HepG2 (cell line): Measurements from ENCODE around the gene ERH. TPM values are rescaled to one million over a fixed set of nuclear protein-coding genes. Genes with fewer than 3 reads are reported as not detected.

Source experiments
- AGO2 ChIP-seq: fragments of 200-400 bp; formaldehyde crosslinking; optimal IDR thresholded peaks from 2 replicates; pipeline ENCODE3; 2017; ENCODE audit warnings: mild to moderate bottlenecking, low read depth, low read length, moderate library complexity
- FLYWCH1 ChIP-seq: sonication (generic); formaldehyde crosslinking; IDR thresholded peaks from 2 replicates; pipeline ENCODE4 v1.8.1; 2023; ENCODE audit warnings: mild to moderate bottlenecking, missing genetic modification reagents
- FOXA3 ChIP-seq: IDR thresholded peaks from 2 replicates; pipeline ENCODE4 v1.6.1; 2016; ENCODE audit warnings: missing genetic modification reagents, missing compliant biosample characterization
- FOXK1 ChIP-seq: sonication (generic); formaldehyde crosslinking; IDR thresholded peaks from 2 replicates; pipeline ENCODE4 v1.4.0; 2020; ENCODE audit warnings: low read depth, missing genetic modification reagents, borderline replicate concordance
- HIC2 ChIP-seq: sonication (generic); formaldehyde crosslinking; IDR thresholded peaks from 2 replicates; pipeline ENCODE4 v1.9.0; 2022; ENCODE audit warnings: low read depth, missing genetic modification reagents
- HMG20B ChIP-seq: conservative IDR thresholded peaks from 2 replicates; pipeline ENCODE4 v1.6.1; 2016; ENCODE audit warnings: missing genetic modification reagents, missing compliant biosample characterization
- KDM1A ChIP-seq: IDR thresholded peaks from 2 replicates; pipeline ENCODE4 v1.6.1; 2016; ENCODE audit warnings: missing compliant biosample characterization
- MTF1 ChIP-seq: sonication (generic); formaldehyde crosslinking; IDR thresholded peaks from 2 replicates; pipeline ENCODE4 v1.5.0; 2020; ENCODE audit warnings: missing genetic modification reagents
- SCMH1 ChIP-seq: sonication (generic); formaldehyde crosslinking; IDR thresholded peaks from 2 replicates; pipeline ENCODE4 v1.9.0; 2021; ENCODE audit warnings: missing genetic modification reagents, mild to moderate bottlenecking, borderline replicate concordance
- TBX3 ChIP-seq: fragments of 450-650 bp; IDR thresholded peaks from 2 replicates; pipeline ENCODE4 v1.6.1; 2017; ENCODE audit warnings: antibody characterized with exemption, mild to moderate bottlenecking, inconsistent platforms, borderline replicate concordance
- ZBED4 ChIP-seq: sonication (generic); formaldehyde crosslinking; IDR thresholded peaks from 2 replicates; pipeline ENCODE4 v1.4.0; 2020; ENCODE audit warnings: missing genetic modification reagents, borderline replicate concordance
- ZBTB26 ChIP-seq: IDR thresholded peaks from 2 replicates; pipeline ENCODE4 v1.6.1; 2016; ENCODE audit warnings: missing compliant biosample characterization, missing genetic modification reagents, borderline replicate concordance
- ZC3H13 ChIP-seq: sonication (generic); formaldehyde crosslinking; IDR thresholded peaks from 2 replicates; pipeline ENCODE4 v1.8.1; 2023; ENCODE audit warnings: mild to moderate bottlenecking, missing genetic modification reagents, moderate library complexity
- ZNF264 ChIP-seq: sonication (generic); formaldehyde crosslinking; IDR thresholded peaks from 2 replicates; pipeline ENCODE4 v1.4.0; 2020; ENCODE audit warnings: missing genetic modification reagents
- ZNF331 ChIP-seq: sonication (generic); formaldehyde crosslinking; IDR thresholded peaks from 2 replicates; pipeline ENCODE4 v1.4.0; 2020; ENCODE audit warnings: missing genetic modification reagents
- ZNF513 ChIP-seq: sonication (generic); formaldehyde crosslinking; conservative IDR thresholded peaks from 2 replicates; pipeline ENCODE4 v1.5.0; 2020; ENCODE audit warnings: missing genetic modification reagents
- ZNF691 ChIP-seq: sonication (generic); formaldehyde crosslinking; IDR thresholded peaks from 2 replicates; pipeline ENCODE4 v1.4.0; 2020; ENCODE audit warnings: missing genetic modification reagents, low read depth, mild to moderate bottlenecking, borderline replicate concordance
- ZNF720 ChIP-seq: sonication (generic); formaldehyde crosslinking; IDR thresholded peaks from 2 replicates; pipeline ENCODE4 v1.4.0; 2020; ENCODE audit warnings: missing genetic modification reagents
- ZNF780A ChIP-seq: sonication (generic); formaldehyde crosslinking; IDR thresholded peaks from 2 replicates; pipeline ENCODE4 v1.8.0; 2022; ENCODE audit warnings: mild to moderate bottlenecking, missing genetic modification reagents, moderate library complexity
- ZSCAN25 ChIP-seq: sonication (generic); formaldehyde crosslinking; IDR thresholded peaks from 2 replicates; pipeline ENCODE4 v1.8.0; 2022; ENCODE audit warnings: mild to moderate bottlenecking, missing genetic modification reagents
- polyA plus RNA-seq, 8 experiments: library from polyadenylated mRNA; depleted of rRNA in 3 of 8; stranded (reverse) in 7 of 8; unstranded in 1 of 8; fragments of >200 nt; fragmentation: Illumina TruSeq in 4 of 8; extraction: Trizol in 4 of 8; gene quantifications; 2 replicates each; pipeline versions ENCODE4 v1.2.1 to v1.2.3, GENCODE V29; 2011 to 2016; ENCODE audit warnings: low read depth in 4 of 8, missing spikeins in 1 of 8, mixed read lengths in 1 of 8; ENCODE audit not compliant: insufficient read depth in 1 of 8
- total RNA-seq, 5 experiments: library from RNA; depleted of rRNA; stranded (reverse); fragments of >200 nt; fragmentation: Illumina TruSeq; extraction: Trizol; gene quantifications; 2 replicates each; pipeline ENCODE4 v1.2.3, GENCODE V29; 2016; ENCODE audit warnings: low read depth in 1 of 5

Gene ERH
- total and polyA plus RNA-seq, 2 of the 13 experiments (the other 11 are each of a cell fraction or from before 2014, with no cell fraction given), result 105 to 341 TPM

- TF ChIP-seq ZBED4 (CRISPR knock-in tag) (peak; percentile 62), ZC3H13 (CRISPR knock-in tag) (no peak), HMG20B (CRISPR knock-in tag) (peak; percentile 1; the same call in 1 of the 2 replicates), MTF1 (CRISPR knock-in tag) (no peak; the same call in 1 of the 2 replicates), SCMH1 (CRISPR knock-in tag) (no peak), ZBTB26 (CRISPR knock-in tag) (no peak), FOXA3 (CRISPR knock-in tag) (peak; percentile 19), ZNF513 (CRISPR knock-in tag) (no peak), ZNF691 (CRISPR knock-in tag) (no peak; the same call in 1 of the 2 replicates), ZNF780A (CRISPR knock-in tag) (0 out of 2 replicates have a peak, but pooled peaks have one; percentile 46), FOXK1 (CRISPR knock-in tag) (peak; percentile 85), AGO2 (peak; percentile 2), ZSCAN25 (CRISPR knock-in tag) (no peak), ZNF720 (CRISPR knock-in tag) (no peak), FLYWCH1 (CRISPR knock-in tag) (no peak), ZNF264 (CRISPR knock-in tag) (peak; percentile 19; the same call in 1 of the 2 replicates), ZNF331 (CRISPR knock-in tag) (0 out of 2 replicates have a peak, but pooled peaks have one; percentile 17), HIC2 (CRISPR knock-in tag) (no peak), TBX3 (no peak), KDM1A (CRISPR knock-in tag) (no peak)
These were observed at the start of gene ERH, which contains the start of gene SLC39A9 (continued) for GRCh38 chr14:69398053-69398817.
